Nephron (organoid): Measurements from ENCODE around the gene SLC47A1.

Experiments used
- H3K27ac Mint-ChIP-seq, 3 experiments: 2 replicates each; pipeline ENCODE4 v1.8.0; 2020; ENCODE audit warnings: mixed read lengths in 3 of 3, mild to moderate bottlenecking in 2 of 3, moderate library complexity in 1 of 3
- H3K27me3 Mint-ChIP-seq: 2 replicates; pipeline ENCODE4 v1.8.0; 2021; ENCODE audit warnings: low read depth, mild to moderate bottlenecking, moderate library complexity, mixed read lengths
- H3K36me3 Mint-ChIP-seq: 2 replicates; pipeline ENCODE4 v1.8.0; 2020; ENCODE audit warnings: low read depth, mixed read lengths
- H3K4me1 Mint-ChIP-seq: 2 replicates; pipeline ENCODE4 v1.8.0; 2020; ENCODE audit warnings: mixed read lengths
- H3K4me3 Mint-ChIP-seq, 3 experiments: 2 replicates each; pipeline ENCODE4 v1.8.0; 2020; ENCODE audit warnings: mild to moderate bottlenecking in 3 of 3, mixed read lengths in 3 of 3, moderate library complexity in 2 of 3
- H3K9me3 Mint-ChIP-seq: 2 replicates; pipeline ENCODE4 v1.8.0; 2020; ENCODE audit warnings: mixed read lengths
- CTCF ChIP-seq, 3 experiments: fragments of 200-600 bp; sonication (generic); IDR thresholded peaks; one replicate each; pipeline ENCODE4 v1.5.0; 2021; ENCODE audit warnings: antibody characterized with exemption in 3 of 3; ENCODE audit not compliant: unreplicated experiment in 3 of 3

SLC47A1 gene

GRCh38 chr17:19619705-19620325 lies 86.2 kb downstream of the SLC47A1 start:
- TF ChIP-seq CTCF (IDR thresholded peaks at IDR 0.05; ENCODE audit: unreplicated experiment in 3 of 3) = no peak
- H3K4me3 Mint-ChIP-seq = no peak overlapping the region
- H3K27me3 Mint-ChIP-seq = no peaks in the 10 kb centered on the region
- peaks cover 22% of the 10 kb centered on the region for H3K36me3 Mint-ChIP-seq
- H3K9me3 Mint-ChIP-seq = peaks cover 45% of the 10 kb centered on the region
- H3K27ac Mint-ChIP-seq = no peak overlapping the region
- H3K4me1 Mint-ChIP-seq = no peaks in the 10 kb centered on the region

- H3K27me3 Mint-ChIP-seq = no peaks in the 10 kb centered on the region
- peaks cover 24% of the 10 kb centered on the region for H3K36me3 Mint-ChIP-seq
- no peaks in the 10 kb centered on the region for H3K4me1 Mint-ChIP-seq
- no peak overlapping the region for H3K27ac Mint-ChIP-seq
- peaks cover 46% of the 10 kb centered on the region for H3K9me3 Mint-ChIP-seq
- TF ChIP-seq CTCF (IDR thresholded peaks at IDR 0.05; ENCODE audit: unreplicated experiment in 3 of 3) = no peak
- H3K4me3 Mint-ChIP-seq = no peak overlapping the region
Observed at GRCh38 chr17:19621697-19622096, 88.0 kb downstream of the SLC47A1 start.

- H3K4me1 Mint-ChIP-seq = no peaks in the 10 kb centered on the region
- no peak overlapping the region for H3K4me3 Mint-ChIP-seq
- H3K36me3 Mint-ChIP-seq = peaks cover 3% of the 10 kb centered on the region
- no peak for TF ChIP-seq CTCF (IDR thresholded peaks at IDR 0.05; ENCODE audit: unreplicated experiment in 3 of 3)
- peaks cover 17% of the 10 kb centered on the region for H3K9me3 Mint-ChIP-seq
- no peaks in the 10 kb centered on the region for H3K27me3 Mint-ChIP-seq
- H3K27ac Mint-ChIP-seq = no peak overlapping the region
Observed at GRCh38 chr17:19626079-19626478, 92.4 kb downstream of the SLC47A1 start.
